GM12878 (cell line): ENCODE results near the gene EFNB2.

Experiments
- CHD2 ChIP-seq: IDR thresholded peaks from 2 replicates; pipeline ENCODE4 v1.6.1; 2011; ENCODE audit warnings: low read depth, low read length, improper control_type of control experiment, borderline replicate concordance
- EP300 ChIP-seq, 2 experiments: fragments of 150-350 bp in 1 of 2; IDR thresholded peaks; 2 replicates each; pipeline ENCODE4 v1.6.1; 2011 to 2012; ENCODE audit warnings: low read depth in 2 of 2, low read length in 2 of 2, borderline replicate concordance in 1 of 2, improper control_type of control experiment in 1 of 2, inconsistent platforms in 1 of 2; ENCODE audit not compliant: control insufficient read depth in 1 of 2
- HDAC2 ChIP-seq: fragments of 200-600 bp; sonication (generic); IDR thresholded peaks from 2 replicates; pipeline ENCODE4 v1.6.1; 2017
- NFYA ChIP-seq: IDR thresholded peaks from 2 replicates; pipeline ENCODE4 v1.6.1; 2011; ENCODE audit warnings: low read depth, mild to moderate bottlenecking, low read length, improper control_type of control experiment, borderline replicate concordance
- RFX5 ChIP-seq: IDR thresholded peaks from 2 replicates; pipeline ENCODE4 v1.6.1; 2011; ENCODE audit warnings: low read depth, low read length, improper control_type of control experiment
- SIX5 ChIP-seq: IDR thresholded peaks from 2 replicates; pipeline ENCODE4 v1.6.1; 2011; ENCODE audit warnings: mild to moderate bottlenecking, low read depth, low read length, moderate library complexity; ENCODE audit not compliant: severe bottlenecking
- SP1 ChIP-seq: IDR thresholded peaks from one replicate; pipeline ENCODE4 v1.6.1; 2011; ENCODE audit warnings: low read depth, low read length
- TAF1 ChIP-seq: IDR thresholded peaks from 2 replicates; pipeline ENCODE4 v1.6.1; 2011; ENCODE audit warnings: mild to moderate bottlenecking, low read depth, low read length, borderline replicate concordance
- YBX1 ChIP-seq: fragments of 450-650 bp; IDR thresholded peaks from 2 replicates; pipeline ENCODE4 v1.6.1; 2016; ENCODE audit warnings: antibody characterized with exemption
- YY1 ChIP-seq: IDR thresholded peaks from 2 replicates; pipeline ENCODE4 v1.6.1; 2011; ENCODE audit warnings: low read depth, mild to moderate bottlenecking, low read length
- TF ChIP-seq, protein P1 (sequence below), 3 experiments: IDR thresholded peaks in 2 of 3; conservative IDR thresholded peaks in 1 of 3; 2 replicates each; pipeline ENCODE4 v1.5.1; 2011; ENCODE audit warnings: low read depth in 3 of 3, low read length in 3 of 3, mild to moderate bottlenecking in 3 of 3, control low read depth in 2 of 3, moderate library complexity in 2 of 3, inconsistent platforms in 1 of 3, mixed read lengths in 1 of 3; ENCODE audit not compliant: control insufficient read depth in 2 of 3, insufficient read depth in 1 of 3; ENCODE audit errors: extremely low read depth in 1 of 3

DNA sequence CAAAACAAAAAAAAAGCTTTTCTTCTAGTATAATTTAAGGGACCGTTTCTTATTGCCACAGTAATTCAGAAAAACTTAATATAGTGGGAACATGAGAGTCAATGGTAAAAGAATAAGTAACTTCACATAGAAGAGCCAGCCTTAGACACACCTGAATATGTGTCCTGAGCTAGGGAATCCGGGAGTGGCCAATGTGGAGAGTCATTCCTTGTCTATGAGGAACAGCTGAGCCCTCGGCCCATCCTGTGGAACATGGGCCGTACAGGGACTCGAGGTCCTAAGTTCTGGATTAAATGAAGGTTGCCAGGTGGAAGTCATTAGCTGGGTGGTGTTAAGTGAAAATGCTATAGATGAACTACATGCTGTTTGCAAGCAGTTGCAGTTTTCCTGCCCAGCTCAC is 32.2 kb downstream of the EFNB2 start:
- TF ChIP-seq CHD2, result no peak
- no peak for TF ChIP-seq EP300 (IDR thresholded peaks at IDR 0.05; ENCODE audit: borderline replicate concordance in 1 of 2, control insufficient read depth in 1 of 2, low read depth in 2 of 2, low read length in 2 of 2)
- TF ChIP-seq TAF1, result no peak
- no peak for TF ChIP-seq NFYA
- TF ChIP-seq, protein P1, sequence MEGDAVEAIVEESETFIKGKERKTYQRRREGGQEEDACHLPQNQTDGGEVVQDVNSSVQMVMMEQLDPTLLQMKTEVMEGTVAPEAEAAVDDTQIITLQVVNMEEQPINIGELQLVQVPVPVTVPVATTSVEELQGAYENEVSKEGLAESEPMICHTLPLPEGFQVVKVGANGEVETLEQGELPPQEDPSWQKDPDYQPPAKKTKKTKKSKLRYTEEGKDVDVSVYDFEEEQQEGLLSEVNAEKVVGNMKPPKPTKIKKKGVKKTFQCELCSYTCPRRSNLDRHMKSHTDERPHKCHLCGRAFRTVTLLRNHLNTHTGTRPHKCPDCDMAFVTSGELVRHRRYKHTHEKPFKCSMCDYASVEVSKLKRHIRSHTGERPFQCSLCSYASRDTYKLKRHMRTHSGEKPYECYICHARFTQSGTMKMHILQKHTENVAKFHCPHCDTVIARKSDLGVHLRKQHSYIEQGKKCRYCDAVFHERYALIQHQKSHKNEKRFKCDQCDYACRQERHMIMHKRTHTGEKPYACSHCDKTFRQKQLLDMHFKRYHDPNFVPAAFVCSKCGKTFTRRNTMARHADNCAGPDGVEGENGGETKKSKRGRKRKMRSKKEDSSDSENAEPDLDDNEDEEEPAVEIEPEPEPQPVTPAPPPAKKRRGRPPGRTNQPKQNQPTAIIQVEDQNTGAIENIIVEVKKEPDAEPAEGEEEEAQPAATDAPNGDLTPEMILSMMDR (IDR thresholded peaks at IDR 0.05 in 2 of 3, conservative IDR thresholded peaks at IDR 0.05 in 1 of 3; ENCODE audit: control insufficient read depth in 2 of 3, extremely low read depth in 1 of 3, insufficient read depth in 1 of 3, low read depth in 3 of 3, low read length in 3 of 3), result no peak
- no peak for TF ChIP-seq HDAC2
- TF ChIP-seq SP1, result no peak
- no peak for TF ChIP-seq RFX5
- no peak for TF ChIP-seq YY1
- TF ChIP-seq SIX5, result no peak
- TF ChIP-seq YBX1, result no peak
